Fibroblast of villous mesenchyme (primary cell): ENCODE results near the gene ATP8B2. TPM values are rescaled to one million over a fixed set of nuclear protein-coding genes. Genes with fewer than 3 reads are reported as not detected.

Experiments used
- DNase-seq: peaks from one replicate; pipeline ENCODE4 v3.0.0-alpha.2; 2010; ENCODE audit warnings: low read depth
- H3K4me3 ChIP-seq: 2 replicates; pipeline ENCODE4 v1.5.1; 2011; ENCODE audit warnings: low read depth, mild to moderate bottlenecking, low read length
- small RNA-seq: library from RNA; depleted of rRNA; stranded (forward); fragments of <200 nt; gene quantifications from one replicate; pipeline ENCODE3, GENCODE V24; 2012
- total RNA-seq: library from RNA; depleted of rRNA; stranded (reverse); fragments of >200 nt; gene quantifications from 2 replicates; pipeline ENCODE4 v1.2.3, GENCODE V29; 2012
- TF ChIP-seq, protein P1 (sequence below): IDR thresholded peaks from 2 replicates; pipeline ENCODE4 v1.5.1; 2012; ENCODE audit warnings: low read depth, mild to moderate bottlenecking, low read length; ENCODE audit not compliant: insufficient read depth

ATP8B2 gene
- total RNA-seq, 1 donor = 155 TPM

DNA sequence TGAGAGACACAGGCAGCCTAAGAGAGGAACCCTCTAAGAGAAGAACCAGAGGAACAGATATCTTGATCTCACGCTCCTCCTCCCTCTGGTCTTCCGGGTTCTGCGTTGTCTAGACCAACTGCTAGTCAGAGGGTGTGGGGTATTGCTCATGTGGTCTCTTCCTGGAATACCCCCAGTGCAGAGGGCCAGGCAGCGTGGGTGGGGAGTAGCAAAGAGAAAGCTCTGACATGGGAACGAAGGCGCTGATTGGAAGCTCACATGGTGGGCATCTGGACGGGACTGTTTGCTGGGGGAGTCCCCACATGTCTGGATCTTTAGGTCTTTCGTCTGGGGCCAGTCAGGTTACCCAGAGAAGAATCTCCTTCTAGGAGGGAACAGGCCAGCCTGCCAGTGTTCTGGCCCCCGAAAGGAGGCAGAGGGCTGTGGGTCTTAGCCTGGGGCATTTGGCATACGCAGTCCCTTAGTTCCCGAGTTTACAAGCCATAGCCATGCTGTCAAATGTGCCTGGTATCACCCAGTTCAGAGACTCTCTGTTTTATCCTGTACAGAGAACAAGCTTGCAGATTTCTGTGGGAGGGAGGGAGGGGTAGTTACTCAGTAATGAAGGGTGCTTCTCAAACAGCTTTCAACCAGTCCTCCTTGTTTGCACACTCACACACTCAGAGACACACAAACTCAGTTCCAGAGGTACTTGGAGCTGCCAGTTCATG, 61.5 kb downstream of the ATP8B2 start:
- TF ChIP-seq, protein P1, sequence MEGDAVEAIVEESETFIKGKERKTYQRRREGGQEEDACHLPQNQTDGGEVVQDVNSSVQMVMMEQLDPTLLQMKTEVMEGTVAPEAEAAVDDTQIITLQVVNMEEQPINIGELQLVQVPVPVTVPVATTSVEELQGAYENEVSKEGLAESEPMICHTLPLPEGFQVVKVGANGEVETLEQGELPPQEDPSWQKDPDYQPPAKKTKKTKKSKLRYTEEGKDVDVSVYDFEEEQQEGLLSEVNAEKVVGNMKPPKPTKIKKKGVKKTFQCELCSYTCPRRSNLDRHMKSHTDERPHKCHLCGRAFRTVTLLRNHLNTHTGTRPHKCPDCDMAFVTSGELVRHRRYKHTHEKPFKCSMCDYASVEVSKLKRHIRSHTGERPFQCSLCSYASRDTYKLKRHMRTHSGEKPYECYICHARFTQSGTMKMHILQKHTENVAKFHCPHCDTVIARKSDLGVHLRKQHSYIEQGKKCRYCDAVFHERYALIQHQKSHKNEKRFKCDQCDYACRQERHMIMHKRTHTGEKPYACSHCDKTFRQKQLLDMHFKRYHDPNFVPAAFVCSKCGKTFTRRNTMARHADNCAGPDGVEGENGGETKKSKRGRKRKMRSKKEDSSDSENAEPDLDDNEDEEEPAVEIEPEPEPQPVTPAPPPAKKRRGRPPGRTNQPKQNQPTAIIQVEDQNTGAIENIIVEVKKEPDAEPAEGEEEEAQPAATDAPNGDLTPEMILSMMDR = no peak
- no peak overlapping the region for H3K4me3 ChIP-seq
- DNase-seq = no peak

DNA sequence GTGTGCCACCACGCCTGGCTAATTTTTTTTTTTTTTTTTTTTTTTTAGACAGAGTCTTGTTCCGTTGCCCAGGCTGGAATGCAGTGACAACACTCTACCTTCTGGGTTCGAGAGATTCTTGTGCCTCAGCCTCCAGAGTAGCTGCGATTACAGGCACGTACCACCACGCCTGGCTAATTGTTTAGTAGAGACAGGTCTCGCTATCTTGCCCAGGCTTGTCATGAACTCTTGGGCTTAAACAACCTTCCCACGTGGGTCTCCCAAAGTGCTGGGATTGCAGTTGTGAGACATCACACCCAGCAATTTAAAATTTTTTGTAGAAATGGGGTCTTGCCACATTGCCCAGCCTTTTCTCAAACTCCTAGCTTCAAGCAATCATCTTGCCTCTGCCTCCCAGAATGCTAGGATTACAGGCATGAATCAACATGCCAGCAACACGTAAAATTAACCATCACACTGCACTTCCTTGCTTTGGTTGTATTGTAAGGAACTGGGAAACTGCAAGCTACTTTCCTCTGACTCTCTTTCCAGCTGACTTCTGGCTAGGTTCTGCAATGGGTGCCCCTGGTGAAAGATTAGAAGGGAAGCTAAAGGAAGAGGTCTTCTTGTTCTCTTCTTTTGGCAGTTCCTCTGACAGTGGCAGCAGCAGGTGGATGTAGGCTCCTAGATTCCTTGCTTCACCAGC, 65.9 kb downstream of the ATP8B2 start:
- H3K4me3 ChIP-seq = no peak overlapping the region
- no peak for DNase-seq
- TF ChIP-seq, protein P1 = no peak

DNA sequence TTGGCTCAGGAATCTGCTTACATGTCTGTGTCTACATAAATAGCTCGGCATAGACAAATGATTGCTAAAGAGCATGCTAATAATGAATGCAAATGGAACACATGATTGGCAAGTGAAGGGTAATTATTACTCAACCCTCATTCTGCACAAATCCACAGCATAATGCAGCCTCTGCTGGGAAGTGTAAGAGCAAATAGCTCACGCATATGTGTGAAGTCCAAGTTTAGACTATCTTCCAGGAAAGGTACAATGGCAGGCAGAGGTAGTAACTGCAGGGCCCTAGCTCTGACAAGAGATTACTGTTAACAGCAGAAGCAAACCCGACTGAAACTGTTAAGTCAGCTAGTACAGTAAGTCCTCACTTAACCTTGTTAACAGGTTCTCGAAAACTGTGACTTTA, 72.8 kb downstream of the ATP8B2 start:
- TF ChIP-seq, protein P1 = no peak
- DNase-seq = no peak

DNA sequence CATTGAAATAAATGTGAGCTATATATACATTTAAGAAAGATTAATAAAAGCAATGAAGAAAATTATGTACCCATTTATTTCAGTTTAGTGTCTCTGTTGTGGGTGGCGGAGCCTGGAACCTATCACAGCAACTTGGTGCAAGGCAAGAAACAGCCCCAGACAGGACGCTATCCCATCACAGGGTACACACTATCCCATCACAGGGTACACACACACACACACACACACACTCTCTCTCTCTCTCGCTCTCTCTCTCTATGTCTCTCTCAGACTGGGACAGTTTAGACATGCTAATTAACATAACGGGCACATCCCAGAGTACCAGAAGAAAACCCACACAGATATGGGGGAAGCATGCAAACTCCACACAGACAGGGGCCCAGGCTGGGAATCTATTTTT, 73.4 kb downstream of the ATP8B2 start:
- TF ChIP-seq, protein P1 = no peak
- no peak overlapping the region for H3K4me3 ChIP-seq
- no peak for DNase-seq

More for the DNA sequence above, 72.8 kb downstream of the ATP8B2 start:
- no peak overlapping the region for H3K4me3 ChIP-seq

DNA sequence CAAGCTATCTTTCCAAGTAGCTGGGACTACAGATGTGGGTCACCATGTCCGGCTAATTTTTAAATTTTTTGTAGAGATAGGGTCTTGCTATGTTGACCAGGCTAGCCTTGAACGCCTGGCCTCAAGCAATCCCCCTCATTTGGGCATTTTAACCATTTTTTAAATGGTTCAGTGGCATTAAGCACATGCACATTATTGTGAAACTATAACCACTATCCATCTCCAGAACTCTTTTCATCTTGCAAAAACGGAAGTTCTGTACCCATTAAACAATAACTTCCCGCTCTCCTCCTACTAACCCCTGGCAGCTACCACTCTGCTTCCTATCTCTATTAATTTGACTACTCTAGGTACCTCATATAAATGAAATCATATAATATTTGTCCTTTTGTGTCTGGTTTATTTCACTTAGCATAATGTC, 75.1 kb downstream of the ATP8B2 start:
- H3K4me3 ChIP-seq = no peak overlapping the region
- DNase-seq = no peak
- TF ChIP-seq, protein P1 = no peak

Small RNA genes lying within 50 kb of the gene (small RNA-seq; reads per million reads assigned to genes)
- gene RF00273 = not detected
- gene RNU6-121P = not detected
- gene RNU6-239P = not detected
- not detected for gene RNU7-57P

Other genes starting within 250 kb of the ATP8B2 start
- gene NUP210L, start 170.5 kb upstream of the ATP8B2 start, total RNA-seq = under 0.01 TPM in 1 of 2 replicates, not detected in the other
- gene TPM3, start 133.4 kb upstream of the ATP8B2 start, total RNA-seq = 333 and 503 TPM in 2 replicates
- not detected in 2 replicates for gene CFAP141, start 119.2 kb upstream of the ATP8B2 start, total RNA-seq
- gene UBAP2L, start 104.6 kb upstream of the ATP8B2 start, total RNA-seq = 79.6 and 126 TPM in 2 replicates
- 153 and 165 TPM in 2 replicates for gene HAX1, start 52.9 kb upstream of the ATP8B2 start, total RNA-seq
- gene AQP10, start 4.4 kb upstream of the ATP8B2 start, total RNA-seq = not detected in 2 replicates
- gene IL6R, start 79.8 kb downstream of the ATP8B2 start, total RNA-seq = 11.6 and 30.2 TPM in 2 replicates
- not detected in 2 replicates for gene TDRD10, start 176.7 kb downstream of the ATP8B2 start, total RNA-seq
- gene SHE, start 176.9 kb downstream of the ATP8B2 start, total RNA-seq = not detected in 2 replicates
- gene UBE2Q1, start 233.1 kb downstream of the ATP8B2 start, total RNA-seq = 24.8 and 36.3 TPM in 2 replicates
- under 0.01 TPM in 1 of 2 replicates, not detected in the other for gene CHRNB2, start 242.3 kb downstream of the ATP8B2 start, total RNA-seq